Breast epithelium (tissue), 4 donors: ENCODE results near the gene DNAH8. TPM values are rescaled to one million over a fixed set of nuclear protein-coding genes. Genes with fewer than 3 reads are reported as not detected.

Experiments
- DNase-seq, 2 donors: peaks; one replicate each; pipeline ENCODE4 v3.0.0-alpha.2; 2019; ENCODE audit warnings: low spot score in 2 of 2
- H3K27ac ChIP-seq, 2 donors: fragments of 200-600 bp; sonication (generic) in 1 of 2; one replicate each; pipeline ENCODE4 v1.5.1; 2016 to 2019; ENCODE audit warnings: mild to moderate bottlenecking in 1 of 2
- H3K27me3 ChIP-seq, 2 donors: fragments of 200-600 bp; sonication (generic) in 1 of 2; one replicate each; pipeline versions ENCODE4 v1.5.1 to v1.6.0; 2017 to 2019; ENCODE audit warnings: control low read depth in 1 of 2, mild to moderate bottlenecking in 1 of 2
- H3K36me3 ChIP-seq: fragments of 200-600 bp; one replicate; pipeline ENCODE4 v1.5.1; 2019
- H3K4me1 ChIP-seq, 2 donors: fragments of 200-600 bp; sonication (generic); one replicate each; pipeline ENCODE4 v1.5.1; 2016 to 2019; ENCODE audit warnings: control low read depth in 1 of 2
- H3K4me3 ChIP-seq, 3 donors: fragments of 200-600 bp; sonication (generic); 1 replicate in 2 of 3; 2 replicates in 1 of 3; pipeline ENCODE4 v1.5.1; 2016 to 2019; ENCODE audit warnings: mild to moderate bottlenecking in 3 of 3, moderate library complexity in 2 of 3
- H3K9me3 ChIP-seq, 2 donors: fragments of 200-600 bp; sonication (generic) in 1 of 2; one replicate each; pipeline ENCODE4 v1.5.1; 2016 to 2019; ENCODE audit warnings: control low read depth in 1 of 2
- POLR2A ChIP-seq: fragments of 450-650 bp; IDR thresholded peaks from one replicate; pipeline ENCODE4 v1.6.1; 2016; ENCODE audit warnings: antibody characterized with exemption, mild to moderate bottlenecking, moderate library complexity
- POLR2AphosphoS5 ChIP-seq, 3 donors: sonication (generic); formaldehyde crosslinking; IDR thresholded peaks; one replicate each; pipeline ENCODE4 v1.6.1; 2017; ENCODE audit warnings: antibody characterized with exemption in 3 of 3
- intact Hi-C: fragments of 100-400 bp; cut with DNase I; formaldehyde crosslinking; loops from one replicate; pipeline ENCODE4 v1.15.1; 2023; ENCODE audit warnings: low total_unique reads
- total RNA-seq, 3 donors: library from RNA; depleted of rRNA; stranded (reverse); fragments of >200 nt; gene quantifications; one replicate each; pipeline ENCODE4 v1.1.0, GENCODE V29; 2016
- TF ChIP-seq, protein P1 (sequence below), 3 donors: fragments of 450-650 bp; IDR thresholded peaks; one replicate each; pipeline ENCODE4 v1.5.1; 2016 to 2017; ENCODE audit warnings: antibody characterized with exemption in 3 of 3, mild to moderate bottlenecking in 3 of 3, moderate library complexity in 3 of 3

DNAH8 gene
- total RNA-seq, 3 donors from 2014 or later, result under 0.01 TPM; not detected in 1

GRCh38 chr6:38901802-38902522, 186.9 kb downstream of the DNAH8 start:
- Histone ChIP-seq H3K27ac (no peak overlapping the region), H3K4me1 (no peaks in the 10 kb centered on the region)

DNA sequence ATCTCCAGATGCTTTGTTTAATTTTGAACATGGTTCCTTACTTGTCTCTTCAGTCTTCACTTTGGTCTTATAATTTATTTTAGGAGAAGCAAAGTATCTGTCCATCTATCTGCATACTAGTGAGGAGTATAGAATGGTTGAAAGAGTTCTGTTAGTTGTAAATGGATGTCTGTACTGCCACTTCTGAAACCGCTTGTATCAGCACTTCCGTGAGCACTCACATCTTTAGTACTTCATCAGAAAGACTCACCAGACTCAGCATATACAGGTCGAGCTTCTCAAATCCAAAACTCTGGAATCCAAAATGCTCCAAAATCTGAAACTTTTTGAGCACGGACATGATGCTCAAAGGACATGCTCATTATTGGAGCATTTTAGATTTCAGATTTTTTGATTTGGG, 191.5 kb downstream of the DNAH8 start:
- TF ChIP-seq, protein P1, sequence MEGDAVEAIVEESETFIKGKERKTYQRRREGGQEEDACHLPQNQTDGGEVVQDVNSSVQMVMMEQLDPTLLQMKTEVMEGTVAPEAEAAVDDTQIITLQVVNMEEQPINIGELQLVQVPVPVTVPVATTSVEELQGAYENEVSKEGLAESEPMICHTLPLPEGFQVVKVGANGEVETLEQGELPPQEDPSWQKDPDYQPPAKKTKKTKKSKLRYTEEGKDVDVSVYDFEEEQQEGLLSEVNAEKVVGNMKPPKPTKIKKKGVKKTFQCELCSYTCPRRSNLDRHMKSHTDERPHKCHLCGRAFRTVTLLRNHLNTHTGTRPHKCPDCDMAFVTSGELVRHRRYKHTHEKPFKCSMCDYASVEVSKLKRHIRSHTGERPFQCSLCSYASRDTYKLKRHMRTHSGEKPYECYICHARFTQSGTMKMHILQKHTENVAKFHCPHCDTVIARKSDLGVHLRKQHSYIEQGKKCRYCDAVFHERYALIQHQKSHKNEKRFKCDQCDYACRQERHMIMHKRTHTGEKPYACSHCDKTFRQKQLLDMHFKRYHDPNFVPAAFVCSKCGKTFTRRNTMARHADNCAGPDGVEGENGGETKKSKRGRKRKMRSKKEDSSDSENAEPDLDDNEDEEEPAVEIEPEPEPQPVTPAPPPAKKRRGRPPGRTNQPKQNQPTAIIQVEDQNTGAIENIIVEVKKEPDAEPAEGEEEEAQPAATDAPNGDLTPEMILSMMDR (IDR thresholded peaks at IDR 0.05), result no peak
- TF ChIP-seq POLR2A, result no peak
- TF ChIP-seq POLR2AphosphoS5 (IDR thresholded peaks at IDR 0.05), result no peak
- no peak overlapping the region for H3K4me3 ChIP-seq
- no peaks in the 10 kb centered on the region for H3K4me1 ChIP-seq
- H3K36me3 ChIP-seq, result no peaks in the 10 kb centered on the region
- no peak overlapping the region for H3K27ac ChIP-seq
- H3K27me3 ChIP-seq, result no peaks in the 10 kb centered on the region
- intact Hi-C loops, result no loop called here
- DNase-seq, result no peak
- no peaks in the 10 kb centered on the region for H3K9me3 ChIP-seq

More at GRCh38 chr6:38901802-38902522, 186.9 kb downstream of the DNAH8 start:
- no peak overlapping the region for H3K4me3 ChIP-seq
- H3K9me3 ChIP-seq, result no peaks in the 10 kb centered on the region
- H3K36me3 ChIP-seq, result no peaks in the 10 kb centered on the region
- TF ChIP-seq POLR2A (no peak), POLR2AphosphoS5 (IDR thresholded peaks at IDR 0.05) (no peak)
- TF ChIP-seq, protein P1 (IDR thresholded peaks at IDR 0.05), result no peak
- no peaks in the 10 kb centered on the region for H3K27me3 ChIP-seq
- intact Hi-C loops, result no loop called here
- no peak for DNase-seq

DNA sequence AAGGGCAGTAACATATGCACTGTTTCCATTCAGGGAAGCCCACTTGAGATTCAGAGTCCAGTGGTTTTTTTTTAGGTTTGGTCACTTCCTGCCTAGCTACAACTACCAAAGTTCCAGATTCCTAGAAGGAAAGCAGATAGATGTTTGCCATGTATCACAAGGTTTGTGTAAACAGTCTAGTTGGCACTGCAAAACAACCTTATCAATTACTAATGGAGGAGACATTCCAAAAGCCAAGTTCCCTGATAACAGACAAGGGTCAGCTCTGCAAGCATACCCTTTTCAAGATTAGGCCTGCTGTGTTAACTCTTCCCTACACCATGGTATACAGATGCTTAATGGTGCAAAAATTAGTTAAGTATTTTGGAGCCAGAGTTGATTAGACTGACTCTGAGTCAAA, 192.2 kb downstream of the DNAH8 start:
- intact Hi-C loops, result no loop called here
- H3K36me3 ChIP-seq, result no peaks in the 10 kb centered on the region
- no peaks in the 10 kb centered on the region for H3K27me3 ChIP-seq
- no peaks in the 10 kb centered on the region for H3K9me3 ChIP-seq
- no peak for DNase-seq
- TF ChIP-seq POLR2A (no peak), POLR2AphosphoS5 (IDR thresholded peaks at IDR 0.05) (no peak)
- TF ChIP-seq, protein P1 (IDR thresholded peaks at IDR 0.05), result no peak
- H3K27ac ChIP-seq, result no peak overlapping the region
- no peak overlapping the region for H3K4me3 ChIP-seq
- H3K4me1 ChIP-seq, result no peaks in the 10 kb centered on the region

DNA sequence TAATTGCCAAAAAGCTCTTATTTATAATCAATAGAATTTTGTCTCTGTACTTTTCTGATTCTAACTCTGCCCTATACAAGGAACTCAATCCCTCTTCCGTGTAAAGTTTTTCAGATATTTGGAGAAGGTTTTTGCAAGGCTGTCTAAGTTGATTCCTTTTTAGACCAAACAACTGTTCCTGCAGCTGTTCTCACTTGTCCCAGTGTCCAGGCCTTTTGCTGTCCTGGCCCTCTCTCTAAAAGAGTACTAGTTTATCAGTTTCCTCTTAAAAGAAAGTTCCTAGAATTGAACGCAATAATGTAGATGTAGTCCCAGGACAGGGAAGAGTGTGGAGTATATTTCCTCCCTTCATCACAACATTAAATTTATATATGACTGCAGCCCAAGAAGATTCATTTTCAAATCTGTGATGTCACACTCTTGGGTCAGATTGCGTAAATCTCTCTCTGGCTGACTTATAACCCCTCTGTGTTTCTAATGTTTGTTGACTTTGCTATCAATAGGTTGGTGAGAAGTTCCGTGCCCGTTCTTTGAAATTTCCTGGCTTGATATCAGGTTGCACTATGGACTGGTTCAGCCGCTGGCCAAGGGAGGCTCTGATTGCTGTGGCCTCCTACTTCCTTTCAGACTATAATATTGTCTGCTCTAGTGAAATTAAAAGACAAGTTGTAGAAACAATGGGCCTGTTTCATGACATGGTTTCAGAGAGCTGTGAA, 194.1 kb downstream of the DNAH8 start:
- Histone ChIP-seq H3K4me3 (no peak overlapping the region), H3K9me3 (no peaks in the 10 kb centered on the region), H3K27ac (no peak overlapping the region), H3K4me1 (no peaks in the 10 kb centered on the region), H3K36me3 (no peaks in the 10 kb centered on the region), H3K27me3 (no peaks in the 10 kb centered on the region)
- DNase-seq, result no peak
- TF ChIP-seq POLR2A (no peak), POLR2AphosphoS5 (IDR thresholded peaks at IDR 0.05) (no peak)
- TF ChIP-seq, protein P1 (IDR thresholded peaks at IDR 0.05), result no peak
- intact Hi-C loops, result no loop called here

- intact Hi-C loops, result no loop called here
- H3K27ac ChIP-seq, result no peak overlapping the region
- TF ChIP-seq, protein P1 (IDR thresholded peaks at IDR 0.05), result no peak
- no peak for TF ChIP-seq POLR2A
- TF ChIP-seq POLR2AphosphoS5 (IDR thresholded peaks at IDR 0.05), result no peak
- no peaks in the 10 kb centered on the region for H3K27me3 ChIP-seq
- no peak for DNase-seq
- H3K4me3 ChIP-seq, result no peak overlapping the region
- H3K4me1 ChIP-seq, result no peaks in the 10 kb centered on the region
- no peaks in the 10 kb centered on the region for H3K36me3 ChIP-seq
- H3K9me3 ChIP-seq, result no peaks in the 10 kb centered on the region
Measured at GRCh38 chr6:38910207-38910606, 195.1 kb downstream of the DNAH8 start.
